ENCODE measurements around the gene KLHL26.
A peak's percentile ranks its signal among the peaks of the same experiment; 100 is the strongest.

The KLHL26 gene

GRCh38 chr19:18613589-18614234 is 23.1 kb upstream of the KLHL26 start:
- no peak for DNase-seq (ENCODE audit: low read depth, low spot score)

- DNase-seq (ENCODE audit: low read depth, low spot score), result no peak
Observed at GRCh38 chr19:18616023-18616422, 20.8 kb upstream of the KLHL26 start.

GRCh38 chr19:18617562-18617961 is 19.3 kb upstream of the KLHL26 start:
- DNase-seq (ENCODE audit: low read depth, low spot score), result no peak

DNA sequence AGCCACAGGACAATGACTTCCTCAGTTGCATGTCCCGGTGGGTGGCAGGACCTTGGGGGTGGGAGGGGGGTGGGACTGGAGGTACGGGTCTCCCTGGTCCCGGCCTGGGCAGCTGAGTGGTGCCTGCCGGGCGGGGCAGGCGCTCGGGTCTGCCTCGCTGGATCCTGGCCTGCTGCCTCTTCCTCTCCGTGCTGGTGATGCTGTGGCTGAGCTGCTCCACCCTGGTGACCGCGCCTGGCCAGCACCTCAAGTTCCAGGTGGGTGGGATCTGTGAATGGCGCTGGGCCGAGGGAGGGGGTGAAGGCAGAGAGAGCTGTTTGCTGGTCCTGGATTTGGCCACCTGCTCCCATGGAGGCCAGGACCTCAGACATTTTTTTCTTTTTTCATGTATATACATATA is 18.6 kb upstream of the KLHL26 start:
- DNase-seq (ENCODE audit: low read depth, low spot score), result no peak

GRCh38 chr19:18620311-18620710 is 16.5 kb upstream of the KLHL26 start:
- DNase-seq (ENCODE audit: low read depth, low spot score), result no peak

- no peak for DNase-seq (ENCODE audit: low read depth, low spot score)
Observed at GRCh38 chr19:18620902-18621301, 15.9 kb upstream of the KLHL26 start.

- DNase-seq (ENCODE audit: low read depth, low spot score), result no peak
Observed at GRCh38 chr19:18626906-18627305, 9.9 kb upstream of the KLHL26 start.

GRCh38 chr19:18629166-18630088 is 7.4 kb upstream of the KLHL26 start:
- DNase-seq (ENCODE audit: low read depth, low spot score), result no peak

DNA sequence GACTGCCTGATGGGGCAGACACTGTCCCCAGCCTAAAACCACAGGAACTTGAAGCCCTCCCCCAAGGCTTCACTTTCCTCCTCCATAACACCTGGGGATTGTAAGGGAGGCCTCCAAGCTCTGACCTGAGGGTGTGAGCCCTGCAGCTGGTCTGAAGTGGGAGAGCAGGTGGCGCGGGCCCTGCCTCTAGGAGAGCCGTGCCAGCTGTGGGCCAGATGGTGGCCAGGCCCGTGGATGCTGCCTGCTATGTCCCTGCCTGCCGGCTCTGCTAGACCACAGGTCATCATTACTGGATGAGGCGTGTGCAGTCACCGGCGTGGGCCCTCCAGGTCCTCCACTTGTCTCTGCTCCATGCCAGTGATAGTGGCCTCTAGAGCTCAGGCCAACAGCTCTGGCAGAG is 3.5 kb upstream of the KLHL26 start:
- DNase-seq (ENCODE audit: low read depth, low spot score), result no peak

DNA sequence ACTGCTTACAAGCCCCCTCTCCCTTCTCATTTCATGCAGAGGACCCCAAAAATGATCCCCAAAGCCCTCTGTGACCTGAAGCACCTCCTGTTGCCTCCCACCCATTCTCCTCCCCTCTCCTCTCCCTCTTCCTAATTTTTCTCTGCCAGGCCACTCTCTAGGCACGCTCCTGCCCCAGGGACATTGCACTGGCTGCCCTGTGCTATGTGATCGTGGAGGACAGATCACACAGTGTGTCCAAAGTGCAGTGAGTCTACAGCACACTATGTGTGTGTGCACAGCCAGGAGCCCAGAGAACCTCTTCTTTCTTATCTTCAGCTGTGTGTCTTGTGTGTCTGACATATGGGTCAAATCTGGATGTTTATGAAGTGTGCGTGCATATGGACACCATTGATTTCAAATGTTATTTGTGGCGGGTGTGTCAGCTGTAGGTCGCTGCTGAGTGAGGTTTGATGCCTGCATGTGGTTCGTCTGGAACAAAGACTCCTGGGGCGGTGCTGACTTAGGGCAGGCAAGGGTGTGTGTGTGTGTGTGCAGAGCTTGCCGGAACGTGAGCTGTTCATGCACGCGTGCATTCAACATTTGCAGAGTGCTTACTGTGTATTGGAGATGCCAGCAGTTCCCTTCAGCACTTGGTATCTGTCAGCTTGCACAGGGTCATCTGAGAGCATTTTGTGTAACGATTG is 2.1 kb upstream of the KLHL26 start:
- no peak for DNase-seq (ENCODE audit: low read depth, low spot score)

DNA sequence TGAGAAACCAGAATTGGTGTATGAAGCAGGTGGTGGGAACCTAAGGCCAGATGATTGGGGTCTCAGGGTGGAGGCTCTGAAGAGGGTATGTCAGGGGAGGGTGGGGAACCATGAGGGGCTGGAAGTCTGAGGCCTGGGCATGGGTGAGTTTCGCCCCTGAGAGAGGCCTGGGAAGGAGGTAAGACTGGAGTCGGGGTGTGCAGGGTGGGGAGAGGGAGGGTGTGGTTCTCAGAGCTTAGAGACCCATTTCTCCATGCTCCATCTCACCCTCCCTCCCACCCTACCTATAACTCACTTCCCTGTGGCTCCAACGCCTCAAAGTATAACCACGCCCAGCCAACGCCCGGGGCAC is 1.0 kb upstream of the KLHL26 start:
- no peak for DNase-seq (ENCODE audit: low read depth, low spot score)

- DNase-seq (ENCODE audit: low read depth, low spot score), result peak; percentile 70
Observed at GRCh38 chr19:18636183-18636968, 452 bp upstream of the KLHL26 start.

- no peak for DNase-seq (ENCODE audit: low read depth, low spot score)
Observed at GRCh38 chr19:18637673-18638630, 1.1 kb downstream of the KLHL26 start.

DNA sequence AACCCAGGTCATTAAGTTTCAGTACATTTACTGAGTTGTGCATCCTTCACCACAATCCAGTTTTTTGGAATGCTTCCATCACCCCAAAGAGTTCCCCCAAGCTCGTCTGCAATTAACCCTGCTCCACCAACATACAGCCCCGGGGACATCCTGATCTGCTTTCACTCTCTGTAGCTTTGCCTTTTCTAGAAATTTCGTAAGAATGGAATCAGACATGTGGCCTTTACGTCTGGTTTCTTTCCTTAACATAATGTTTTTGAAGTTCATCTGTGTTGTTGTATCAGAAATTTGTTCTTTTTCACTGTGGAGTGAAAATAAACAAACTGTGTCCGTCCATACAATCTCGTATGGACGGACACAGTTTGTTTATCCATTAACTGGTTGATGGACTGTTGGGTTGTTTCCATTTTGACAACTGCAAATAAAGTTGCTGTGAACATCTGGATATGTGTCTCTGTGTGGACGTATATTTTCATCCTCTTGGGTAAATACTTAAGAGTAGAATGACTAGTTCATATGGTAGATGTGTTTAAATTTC is 2.9 kb downstream of the KLHL26 start:
- no peak for DNase-seq (ENCODE audit: low read depth, low spot score)

GRCh38 chr19:18644196-18645034 is 7.6 kb downstream of the KLHL26 start:
- DNase-seq (ENCODE audit: low read depth, low spot score), result no peak

DNA sequence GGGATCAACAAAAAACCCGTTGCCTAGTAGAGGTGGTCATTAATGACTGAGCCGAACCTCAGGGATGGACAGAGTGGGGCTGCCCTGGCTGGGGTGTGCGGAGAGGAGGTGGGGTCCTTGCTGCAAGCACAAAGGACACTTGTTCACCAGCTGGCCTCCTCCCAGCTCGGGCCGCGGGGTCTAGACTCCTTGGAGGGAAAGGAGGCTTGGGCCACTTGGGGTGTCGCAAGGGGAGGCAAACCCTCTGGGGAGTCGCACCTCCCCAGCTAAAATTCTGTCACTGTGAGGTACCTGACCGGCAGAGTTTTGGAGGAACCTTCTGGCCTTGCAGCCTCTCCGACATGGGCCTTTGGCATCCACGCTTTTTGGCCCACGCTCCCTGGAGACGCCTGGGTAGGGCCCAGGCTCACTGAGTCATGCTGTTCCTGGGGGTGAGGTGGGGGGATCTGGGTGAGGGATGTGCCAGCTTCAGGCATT is 8.2 kb downstream of the KLHL26 start:
- DNase-seq (ENCODE audit: low read depth, low spot score), result no peak

- no peak for DNase-seq (ENCODE audit: low read depth, low spot score)
Observed at GRCh38 chr19:18646535-18647370, 9.9 kb downstream of the KLHL26 start.

DNA sequence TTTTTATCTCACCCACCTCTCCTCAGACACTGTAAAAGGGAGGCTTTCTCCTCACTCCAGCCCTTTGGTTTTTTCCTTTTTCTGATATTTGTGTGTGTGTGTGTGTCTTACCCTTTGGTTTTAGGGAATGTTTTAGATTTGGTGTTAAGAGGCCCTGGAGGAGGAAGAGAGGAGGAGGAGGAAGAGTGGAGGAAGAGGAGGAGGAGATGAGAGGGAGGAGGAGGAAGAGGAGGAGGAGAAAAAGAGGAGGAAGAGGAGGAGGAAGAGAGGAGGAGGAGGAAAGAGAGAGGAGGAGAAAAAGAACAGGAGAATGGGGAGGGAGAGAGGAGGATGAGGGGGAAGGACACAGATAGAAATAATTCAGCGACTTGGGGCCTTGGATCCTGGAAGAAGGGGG is 10.5 kb downstream of the KLHL26 start:
- DNase-seq (ENCODE audit: low read depth, low spot score), result no peak

All from smooth muscle cell of the brain vasculature (primary cell).